NCI-H2227 (cell line): ENCODE measurements around the gene TMEM109.

Experiments used
- DNase-seq: peaks from one replicate; lab custom pipeline; 2025; ENCODE audit not compliant: unreplicated experiment; lab: John Stamatoyannopoulos, UW

TMEM109 gene, protein sequence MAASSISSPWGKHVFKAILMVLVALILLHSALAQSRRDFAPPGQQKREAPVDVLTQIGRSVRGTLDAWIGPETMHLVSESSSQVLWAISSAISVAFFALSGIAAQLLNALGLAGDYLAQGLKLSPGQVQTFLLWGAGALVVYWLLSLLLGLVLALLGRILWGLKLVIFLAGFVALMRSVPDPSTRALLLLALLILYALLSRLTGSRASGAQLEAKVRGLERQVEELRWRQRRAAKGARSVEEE

DNA sequence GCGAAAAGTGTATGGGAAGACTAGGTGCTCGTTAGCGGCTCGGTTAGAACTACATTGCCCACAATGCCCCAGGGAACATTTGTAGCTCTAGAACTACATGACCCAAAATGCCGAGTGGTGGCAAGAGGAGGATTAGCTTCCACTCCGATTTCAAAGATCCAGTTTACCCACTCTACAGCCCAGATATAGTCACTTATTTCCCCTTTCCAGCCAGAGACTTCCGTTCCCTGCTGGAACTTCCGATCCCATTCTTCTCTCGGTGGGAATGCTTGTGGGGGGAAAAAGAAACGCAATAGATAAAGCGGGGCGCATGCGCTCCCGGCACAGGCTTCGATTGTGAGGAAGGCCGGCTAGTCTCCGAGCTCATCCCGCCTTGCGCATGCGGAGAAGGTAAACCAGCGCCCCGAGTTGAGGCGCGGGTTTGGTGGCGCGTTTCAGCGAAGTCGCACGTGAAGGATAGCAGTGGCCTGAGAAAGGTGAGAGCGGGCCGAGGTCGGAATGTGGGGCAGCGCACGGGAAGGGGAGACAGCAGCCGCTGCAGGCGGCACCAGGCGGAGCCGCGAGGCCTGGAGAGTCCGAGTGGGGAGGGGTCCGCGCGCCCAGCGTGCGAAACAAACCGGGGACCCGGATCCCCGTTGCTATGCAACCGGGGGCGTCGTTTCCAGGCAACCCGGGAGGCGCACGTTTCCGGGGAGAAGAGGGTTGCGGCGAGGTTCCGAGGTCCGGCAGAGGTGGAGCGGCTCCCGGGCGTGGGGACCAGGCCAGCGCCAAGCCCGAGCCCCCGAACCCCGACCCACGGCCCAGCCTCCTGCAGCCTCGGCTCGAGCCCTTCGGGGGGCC lies at the start of gene TMEM109:
TMEM109 (plus strand) TSS at position 366 of the 840 bp plus-strand sequence. CDS start 5,536 bp downstream, outside the sequence.
- DNase-seq = peak; percentile 92

DNA sequence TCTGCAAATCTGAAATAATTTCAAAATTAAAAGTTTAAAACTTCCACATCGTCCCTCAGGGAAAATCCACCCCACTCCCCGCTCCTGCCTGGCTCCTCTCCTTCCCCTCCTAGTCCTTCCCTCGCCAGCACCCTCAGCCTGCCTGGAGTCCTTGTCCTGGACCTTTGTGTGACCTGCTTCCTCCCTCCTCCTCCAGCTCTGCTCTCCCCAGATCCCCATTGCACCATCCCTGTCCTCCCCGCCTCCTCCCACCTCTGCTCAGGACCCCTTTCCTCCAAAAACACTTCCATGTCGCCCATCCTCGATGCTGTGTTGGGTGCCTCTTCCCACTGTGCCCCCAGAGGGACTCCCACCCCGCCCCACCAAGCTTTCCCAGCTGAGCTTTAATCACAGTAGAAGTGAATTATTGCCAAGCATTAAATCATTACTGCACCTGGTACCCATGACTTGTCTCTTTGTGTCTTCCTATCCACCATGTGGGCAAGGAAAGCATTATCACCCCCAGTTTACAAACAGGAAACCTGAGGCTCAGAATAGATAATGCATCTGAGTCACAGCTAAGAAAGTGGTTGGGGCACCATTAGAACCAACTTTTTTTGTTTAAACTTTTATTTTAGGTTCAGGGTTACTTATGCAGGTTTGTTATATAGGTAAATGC lies 49.0 kb upstream of the TMEM109 start:
- no peak for DNase-seq

DNA sequence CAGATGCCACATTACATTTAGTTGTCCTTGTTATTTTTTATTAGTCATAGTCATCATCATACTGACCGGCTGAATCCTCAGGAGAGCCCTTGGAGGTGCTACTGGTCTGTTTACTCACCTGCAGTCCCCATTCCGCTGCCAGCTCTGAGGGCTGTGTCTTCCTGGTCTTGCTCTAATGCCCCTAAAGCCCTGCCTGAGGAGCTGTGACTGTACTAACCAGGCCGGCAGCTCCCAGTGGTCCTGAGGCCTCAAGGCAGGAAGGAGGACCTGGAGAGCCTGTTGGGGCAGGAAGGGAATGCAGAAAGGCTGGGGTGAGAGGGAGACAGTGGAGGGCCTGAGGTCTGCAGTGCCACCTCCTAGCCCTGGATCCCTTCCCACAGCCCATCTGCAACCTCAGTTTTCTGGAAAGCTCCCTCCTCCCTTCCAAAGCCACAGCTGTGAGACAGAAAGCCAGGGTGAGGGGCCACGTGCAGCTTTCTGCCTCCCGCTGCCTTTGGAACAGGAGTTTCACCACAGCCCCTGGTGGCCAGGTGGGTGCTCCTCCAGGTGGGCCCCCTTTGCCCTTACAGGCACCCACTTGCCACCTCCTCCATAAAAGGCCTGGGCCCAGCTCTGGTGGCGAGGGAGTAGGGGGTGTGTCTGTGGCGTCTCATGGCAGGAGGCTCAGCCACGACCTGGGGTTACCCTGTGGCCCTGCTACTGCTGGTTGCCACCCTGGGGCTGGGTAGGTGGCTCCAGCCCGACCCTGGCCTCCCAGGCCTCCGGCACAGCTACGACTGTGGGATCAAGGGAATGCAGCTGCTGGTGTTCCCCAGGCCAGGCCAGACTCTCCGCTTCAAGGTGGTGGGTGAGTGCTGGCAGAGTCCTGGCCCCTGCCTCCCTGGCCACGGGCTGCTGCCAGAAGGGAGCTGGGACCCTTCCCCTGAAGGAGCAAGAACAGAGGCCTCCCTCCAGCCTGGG lies 46.8 kb upstream of the TMEM109 start, which contains the start of gene ZP1:
ZP1 (plus strand) TSS at position 632 of the 960 bp plus-strand sequence; CDS start at position 652, 20 bp downstream.
- DNase-seq = no peak

DNA sequence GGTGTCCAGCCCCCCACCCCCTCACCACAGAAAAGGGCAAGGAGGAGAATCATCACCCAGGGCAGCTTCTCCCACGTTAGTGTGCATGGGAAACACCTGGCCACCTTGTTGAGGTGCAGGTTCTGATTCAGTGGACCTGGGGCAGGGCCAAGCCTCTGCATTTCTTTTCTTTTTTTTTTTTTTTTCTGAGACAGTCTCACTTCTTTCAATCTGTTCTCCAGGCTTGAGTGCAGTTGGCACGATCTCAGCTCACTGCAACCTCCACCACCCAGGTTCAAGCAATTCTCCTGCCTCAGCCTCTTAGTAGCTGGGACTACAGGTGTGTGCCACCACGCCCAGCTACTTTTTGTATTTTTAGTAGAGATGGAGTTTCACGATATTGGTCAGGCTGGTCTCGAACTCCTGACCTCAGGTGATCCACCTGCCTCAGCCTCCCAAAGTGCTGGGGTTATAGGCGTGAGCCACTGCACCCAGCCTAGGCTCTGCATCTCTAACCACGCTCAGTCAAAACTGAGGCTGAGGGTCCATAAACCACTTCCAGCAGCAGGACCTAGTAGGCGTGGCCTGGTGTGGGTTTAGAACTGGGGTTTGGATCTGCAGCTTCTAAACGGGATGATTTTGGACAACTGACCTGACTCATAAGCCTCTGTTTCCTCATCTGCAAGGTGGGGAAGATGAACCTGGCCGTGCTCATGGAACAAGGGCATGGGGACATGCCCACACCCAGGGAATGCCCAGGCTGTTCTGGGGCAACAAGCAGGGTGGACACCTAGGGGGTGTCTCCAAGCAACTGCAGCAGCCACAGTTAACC lies 45.9 kb upstream of the TMEM109 start:
- DNase-seq = no peak

DNA sequence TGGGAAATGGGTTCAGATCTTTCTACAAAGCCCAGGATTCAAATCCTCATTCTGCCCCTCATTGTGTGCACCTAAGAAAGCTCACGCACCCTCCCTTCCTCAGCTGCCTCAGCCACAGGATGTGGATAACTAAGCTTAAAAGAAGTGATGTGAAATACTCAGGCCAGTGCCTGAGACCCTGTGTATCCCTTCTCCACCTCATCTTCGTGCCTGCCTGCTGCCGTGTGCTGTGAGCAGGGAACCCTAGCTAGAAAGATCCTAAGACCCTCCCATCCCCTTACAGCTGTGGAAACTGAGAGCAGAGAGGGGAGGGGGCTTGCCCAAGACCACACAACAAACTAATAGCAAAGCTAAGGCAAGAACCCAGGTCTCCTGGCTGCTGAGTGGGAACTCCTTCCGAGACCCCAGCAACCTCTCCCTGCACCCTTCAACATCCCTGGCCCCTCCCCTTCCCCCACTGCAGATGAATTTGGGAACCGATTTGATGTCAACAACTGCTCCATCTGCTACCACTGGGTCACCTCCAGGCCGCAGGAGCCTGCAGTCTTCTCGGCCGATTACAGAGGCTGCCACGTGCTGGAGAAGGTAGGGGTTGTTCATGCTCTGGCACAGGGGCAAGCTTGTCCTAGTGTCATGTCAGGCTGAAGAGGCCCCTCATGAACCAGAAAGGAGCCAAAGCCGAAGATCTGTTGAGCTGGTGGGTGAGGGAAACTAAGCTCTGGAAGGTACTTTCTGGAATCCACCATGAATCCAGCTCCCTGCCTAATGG lies 45.1 kb upstream of the TMEM109 start:
- DNase-seq = no peak

DNA sequence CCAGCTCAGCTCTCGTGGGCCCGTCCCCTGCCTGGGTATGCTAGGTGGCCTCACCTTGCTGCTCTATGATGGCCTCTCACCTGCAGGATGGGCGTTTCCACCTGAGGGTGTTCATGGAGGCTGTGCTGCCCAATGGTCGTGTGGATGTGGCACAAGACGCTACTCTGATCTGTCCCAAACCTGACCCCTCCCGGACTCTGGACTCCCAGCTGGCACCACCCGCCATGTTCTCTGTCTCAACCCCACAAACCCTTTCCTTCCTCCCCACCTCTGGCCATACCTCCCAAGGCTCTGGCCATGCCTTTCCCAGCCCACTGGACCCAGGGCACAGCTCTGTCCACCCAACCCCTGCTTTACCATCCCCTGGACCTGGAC lies 44.5 kb upstream of the TMEM109 start:
- DNase-seq = no peak

DNA sequence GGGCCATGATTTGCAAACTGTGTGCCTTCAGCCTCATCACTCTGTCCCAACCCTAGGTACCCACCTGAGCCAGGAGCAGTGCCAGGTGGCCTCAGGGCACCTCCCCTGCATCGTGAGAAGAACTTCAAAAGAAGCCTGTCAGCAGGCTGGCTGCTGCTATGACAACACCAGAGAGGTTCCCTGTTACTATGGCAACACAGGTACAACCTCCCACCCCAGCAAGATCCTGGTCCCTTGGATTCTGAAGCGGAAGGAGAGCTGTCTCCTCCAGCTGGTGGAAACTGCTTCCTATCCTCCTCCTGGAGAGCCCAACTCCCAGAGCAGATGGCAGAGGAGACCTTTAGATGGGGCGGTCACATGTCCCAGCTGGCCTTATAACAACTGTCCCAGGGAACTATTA lies 43.7 kb upstream of the TMEM109 start:
- peak; percentile 50 for DNase-seq

DNA sequence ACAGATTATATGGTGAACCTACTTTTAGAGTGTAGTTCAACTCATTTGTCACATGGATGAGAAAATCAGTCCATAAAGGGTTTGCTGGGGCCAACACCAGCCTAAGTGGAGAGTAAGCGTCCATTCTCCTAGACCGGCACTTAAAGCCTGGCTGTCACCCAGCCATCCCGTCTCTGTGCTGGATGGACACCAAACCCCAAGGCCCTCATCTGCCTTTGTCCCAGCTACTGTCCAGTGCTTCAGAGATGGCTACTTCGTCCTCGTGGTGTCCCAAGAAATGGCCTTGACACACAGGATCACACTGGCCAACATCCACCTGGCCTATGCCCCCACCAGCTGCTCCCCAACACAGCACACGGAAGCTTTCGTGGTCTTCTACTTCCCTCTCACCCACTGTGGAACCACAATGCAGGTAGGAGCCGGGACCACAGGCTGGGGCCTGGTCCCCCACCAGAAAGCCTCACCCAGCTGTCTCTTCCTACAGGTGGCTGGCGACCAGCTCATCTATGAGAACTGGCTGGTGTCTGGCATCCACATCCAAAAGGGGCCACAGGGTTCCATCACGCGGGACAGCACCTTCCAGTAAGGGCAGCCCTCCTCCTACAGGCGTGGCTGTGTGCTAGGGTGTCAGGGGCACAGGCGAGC lies 43.1 kb upstream of the TMEM109 start:
- no peak for DNase-seq

DNA sequence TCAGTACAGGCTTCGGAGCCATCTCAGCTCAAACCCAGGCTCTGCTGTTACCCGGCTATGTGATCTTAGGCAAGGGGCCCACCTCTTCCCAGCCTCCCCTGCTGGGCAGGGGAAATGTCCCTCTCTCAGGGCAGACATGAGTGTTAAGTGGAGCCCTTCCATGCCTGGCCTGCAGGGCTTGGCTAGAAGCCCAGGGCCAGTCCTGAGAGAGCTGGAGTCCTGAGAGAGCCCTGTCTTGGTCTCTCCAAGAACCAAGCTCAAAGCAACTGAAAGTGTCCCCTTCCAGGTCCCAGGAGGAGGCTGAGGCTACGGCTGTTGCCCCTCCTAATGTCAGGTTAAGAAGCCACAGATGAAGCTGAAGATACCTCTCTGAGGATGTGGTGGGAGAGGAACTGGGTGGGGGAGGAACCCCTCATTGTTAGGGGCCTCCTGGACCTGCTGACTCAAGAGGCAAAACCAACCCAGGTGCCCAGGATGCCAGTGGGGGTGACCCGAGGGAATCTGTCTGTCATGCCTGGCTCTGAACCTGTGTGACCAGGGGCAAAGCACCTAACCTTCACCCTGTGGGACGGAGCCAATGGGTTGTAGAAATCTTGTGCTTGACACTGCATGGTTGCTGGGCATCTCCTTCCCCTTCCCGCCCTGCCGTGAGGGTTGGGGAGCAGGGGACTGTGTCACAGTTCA lies 42.4 kb upstream of the TMEM109 start:
- DNase-seq = no peak

DNA sequence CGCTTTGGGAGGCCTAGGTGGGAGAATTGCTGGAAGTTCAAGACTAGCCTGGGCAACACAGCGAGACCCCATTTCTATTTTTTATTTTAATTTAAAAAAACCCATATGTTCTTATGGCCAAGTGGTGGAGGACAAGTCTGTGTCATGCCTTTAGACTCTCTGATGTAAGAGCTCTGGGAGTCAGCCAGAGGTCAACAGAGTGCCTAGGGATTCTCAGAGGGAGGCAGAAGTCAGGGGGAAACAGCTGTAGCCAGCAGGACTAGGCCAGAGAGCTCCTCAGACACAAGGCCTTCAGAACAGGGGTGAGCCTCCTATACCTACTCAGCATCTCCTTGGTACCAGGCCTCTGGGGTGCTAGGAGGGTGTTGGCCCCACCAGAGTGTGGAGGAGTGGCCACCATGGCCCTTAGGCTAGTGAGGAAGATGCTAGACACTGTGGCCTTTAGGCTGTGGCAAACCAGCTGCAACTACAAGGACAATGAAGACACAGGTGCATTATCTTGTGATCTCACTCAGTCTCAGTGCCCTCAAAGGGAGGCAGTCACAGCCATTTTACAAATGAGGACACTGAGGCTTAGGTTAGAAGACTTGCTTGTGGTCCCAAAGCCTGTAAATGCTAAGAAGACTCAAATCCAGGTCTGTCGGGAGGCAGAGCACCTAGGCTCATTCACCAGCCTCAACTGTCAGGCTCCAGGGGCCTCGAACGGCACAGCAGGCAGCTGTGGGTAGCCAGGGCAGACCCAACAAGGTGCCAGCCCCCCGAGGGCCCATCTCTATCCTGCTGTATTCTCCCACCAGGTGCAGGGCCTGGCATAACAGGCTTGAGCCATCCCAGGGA lies 41.6 kb upstream of the TMEM109 start:
- DNase-seq = no peak

DNA sequence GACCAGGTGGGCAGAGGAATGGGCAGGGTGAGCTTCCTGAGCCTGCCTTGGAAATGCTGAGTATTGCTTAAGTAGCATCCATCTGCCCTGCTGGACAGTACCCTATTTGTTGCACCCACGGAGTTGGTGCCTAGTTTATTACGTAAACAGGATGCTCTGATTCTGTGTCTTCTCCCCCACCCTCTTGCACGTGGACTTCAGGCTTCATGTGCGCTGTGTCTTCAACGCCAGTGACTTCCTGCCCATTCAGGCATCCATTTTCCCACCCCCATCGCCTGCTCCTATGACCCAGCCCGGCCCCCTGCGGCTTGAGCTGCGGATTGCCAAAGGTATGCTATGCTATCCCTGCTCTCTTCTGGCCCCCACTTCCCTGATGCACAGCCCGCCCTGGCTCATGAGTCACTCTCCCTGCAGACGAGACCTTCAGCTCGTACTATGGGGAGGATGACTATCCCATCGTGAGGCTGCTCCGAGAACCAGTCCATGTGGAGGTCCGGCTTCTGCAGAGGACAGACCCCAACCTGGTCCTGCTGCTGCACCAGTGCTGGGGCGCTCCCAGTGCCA lies 40.9 kb upstream of the TMEM109 start:
- DNase-seq = no peak

DNA sequence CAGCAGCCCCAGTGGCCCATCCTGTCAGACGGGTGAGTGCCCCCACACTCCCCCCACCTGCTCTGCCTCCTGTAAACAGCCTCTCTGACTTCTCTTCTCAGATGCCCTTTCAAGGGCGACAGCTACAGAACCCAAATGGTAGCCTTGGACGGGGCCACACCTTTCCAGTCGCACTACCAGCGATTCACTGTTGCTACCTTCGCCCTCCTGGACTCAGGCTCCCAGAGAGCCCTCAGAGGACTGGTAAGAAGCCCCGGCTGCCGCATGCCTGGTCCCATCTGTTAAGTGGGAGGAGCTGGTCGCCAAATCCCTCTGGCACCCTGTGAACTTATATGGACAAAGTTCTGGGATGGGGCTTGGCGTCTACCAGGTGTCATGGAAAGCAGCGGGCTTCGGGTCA lies 40.4 kb upstream of the TMEM109 start:
- DNase-seq = no peak

DNA sequence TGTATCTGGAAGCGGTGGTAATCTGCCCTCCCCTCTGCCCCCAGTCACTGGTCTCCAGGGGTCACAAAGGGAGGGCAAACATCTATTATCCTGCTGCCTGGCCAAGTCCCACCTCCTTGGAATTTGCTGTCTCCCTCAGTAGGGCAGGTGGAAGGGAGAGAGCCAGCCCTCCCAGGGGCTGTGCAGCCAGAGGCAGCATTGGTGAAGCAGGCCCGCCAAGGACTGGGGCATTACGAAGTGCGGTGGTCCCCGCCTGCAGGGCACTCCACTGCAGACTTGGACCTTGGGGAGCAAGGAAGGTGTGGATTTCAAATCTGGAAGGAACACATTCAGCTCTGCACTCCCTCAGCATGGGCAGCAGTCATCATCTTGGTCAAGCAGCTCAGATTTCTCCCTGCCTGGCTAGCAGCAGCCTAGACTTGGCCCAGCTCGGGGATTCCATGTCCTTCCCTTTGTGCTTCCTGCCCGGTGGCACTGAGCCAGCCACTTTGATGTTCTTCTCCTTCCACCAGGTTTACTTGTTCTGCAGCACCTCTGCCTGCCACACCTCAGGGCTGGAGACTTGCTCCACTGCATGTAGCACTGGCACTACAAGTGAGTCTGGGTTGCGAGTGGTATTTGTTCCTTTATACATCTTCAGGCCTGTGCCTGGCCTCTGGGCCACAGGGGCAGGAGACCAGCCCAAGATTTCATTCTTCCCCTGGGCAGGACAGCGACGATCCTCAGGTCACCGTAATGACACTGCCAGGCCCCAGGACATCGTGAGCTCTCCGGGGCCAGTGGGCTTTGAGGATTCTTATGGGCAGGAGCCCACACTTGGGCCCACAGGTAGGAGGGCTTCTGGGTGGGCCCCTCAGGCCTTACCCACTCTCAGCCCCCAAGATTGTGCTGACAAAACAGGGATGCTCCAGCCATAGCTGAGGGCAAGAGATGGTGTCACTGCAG lies 39.3 kb upstream of the TMEM109 start:
- DNase-seq = no peak

DNA sequence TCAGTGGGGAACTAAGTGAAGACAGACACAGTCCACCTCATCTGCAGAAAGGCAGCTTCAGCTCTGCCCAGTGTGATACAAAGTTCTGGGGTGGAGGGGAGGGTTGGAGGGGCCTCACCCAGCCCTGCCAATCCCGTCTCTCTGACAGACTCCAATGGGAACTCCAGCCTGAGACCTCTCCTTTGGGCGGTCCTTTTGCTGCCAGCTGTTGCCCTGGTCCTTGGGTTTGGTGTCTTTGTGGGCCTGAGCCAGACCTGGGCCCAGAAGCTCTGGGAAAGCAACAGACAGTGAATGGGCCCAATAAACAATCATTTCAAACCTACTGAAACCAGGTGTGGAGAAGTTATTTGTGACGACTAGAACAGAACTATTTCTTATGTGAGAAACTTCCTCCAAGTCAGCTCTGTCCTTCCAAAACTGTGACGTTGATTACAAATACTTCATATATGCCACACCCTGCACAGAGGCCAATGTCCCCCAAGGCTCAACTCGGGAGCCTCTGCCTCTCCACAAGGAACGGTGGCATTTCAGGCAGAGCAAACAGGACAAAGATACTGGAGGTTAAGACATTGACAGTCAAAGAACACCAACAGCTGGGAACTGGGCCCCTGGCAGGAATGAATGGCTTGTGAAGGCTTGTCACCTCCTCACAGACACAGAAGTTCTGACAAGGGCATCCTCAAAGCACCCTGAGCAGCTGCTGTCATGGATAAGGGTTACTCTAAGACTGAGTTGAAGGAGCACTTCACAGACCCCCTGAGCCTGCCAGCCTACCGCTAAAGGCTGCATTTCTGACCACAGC lies 38.4 kb upstream of the TMEM109 start:
- DNase-seq = no peak

DNA sequence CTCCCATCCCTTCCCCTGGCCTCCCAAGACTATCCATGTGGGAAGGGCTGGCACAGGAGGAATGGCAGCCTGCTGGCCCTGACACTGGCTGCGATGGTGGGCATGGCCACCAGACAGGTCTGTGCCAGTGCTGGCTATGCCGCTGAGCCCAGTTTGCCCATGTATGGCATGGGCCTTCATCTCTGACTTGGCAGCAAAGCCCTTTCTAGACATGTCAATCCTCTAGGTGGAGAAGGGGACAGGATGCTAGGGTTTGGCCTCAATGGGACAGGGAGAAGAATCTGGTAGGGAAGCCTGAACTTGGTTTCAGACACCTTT lies 37.8 kb upstream of the TMEM109 start:
- no peak for DNase-seq
